Measurements from ENCODE around the gene ZNRF1.

- TF ChIP-seq SUZ12 (IDR thresholded peaks at IDR 0.05; ENCODE audit: low read depth, low read length) (no peak), ZBTB2 (CRISPR knock-in tag; IDR thresholded peaks at IDR 0.05; ENCODE audit: low read depth) (no peak), JUND (CRISPR knock-in tag; IDR thresholded peaks at IDR 0.05) (no peak), EP300 (IDR thresholded peaks at IDR 0.05; ENCODE audit: low read depth in 2 of 2, low read length in 2 of 2) (no peak), EP300 (CRISPR knock-in tag; IDR thresholded peaks at IDR 0.05; ENCODE audit: borderline replicate concordance) (no peak), HOXA7 (CRISPR knock-in tag; IDR thresholded peaks at IDR 0.05) (no peak)
- TF ChIP-seq, protein P1, sequence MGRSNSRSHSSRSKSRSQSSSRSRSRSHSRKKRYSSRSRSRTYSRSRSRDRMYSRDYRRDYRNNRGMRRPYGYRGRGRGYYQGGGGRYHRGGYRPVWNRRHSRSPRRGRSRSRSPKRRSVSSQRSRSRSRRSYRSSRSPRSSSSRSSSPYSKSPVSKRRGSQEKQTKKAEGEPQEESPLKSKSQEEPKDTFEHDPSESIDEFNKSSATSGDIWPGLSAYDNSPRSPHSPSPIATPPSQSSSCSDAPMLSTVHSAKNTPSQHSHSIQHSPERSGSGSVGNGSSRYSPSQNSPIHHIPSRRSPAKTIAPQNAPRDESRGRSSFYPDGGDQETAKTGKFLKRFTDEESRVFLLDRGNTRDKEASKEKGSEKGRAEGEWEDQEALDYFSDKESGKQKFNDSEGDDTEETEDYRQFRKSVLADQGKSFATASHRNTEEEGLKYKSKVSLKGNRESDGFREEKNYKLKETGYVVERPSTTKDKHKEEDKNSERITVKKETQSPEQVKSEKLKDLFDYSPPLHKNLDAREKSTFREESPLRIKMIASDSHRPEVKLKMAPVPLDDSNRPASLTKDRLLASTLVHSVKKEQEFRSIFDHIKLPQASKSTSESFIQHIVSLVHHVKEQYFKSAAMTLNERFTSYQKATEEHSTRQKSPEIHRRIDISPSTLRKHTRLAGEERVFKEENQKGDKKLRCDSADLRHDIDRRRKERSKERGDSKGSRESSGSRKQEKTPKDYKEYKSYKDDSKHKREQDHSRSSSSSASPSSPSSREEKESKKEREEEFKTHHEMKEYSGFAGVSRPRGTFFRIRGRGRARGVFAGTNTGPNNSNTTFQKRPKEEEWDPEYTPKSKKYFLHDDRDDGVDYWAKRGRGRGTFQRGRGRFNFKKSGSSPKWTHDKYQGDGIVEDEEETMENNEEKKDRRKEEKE (IDR thresholded peaks at IDR 0.05) = no peak
Measured at GRCh38 chr16:75080205-75081029, 81.6 kb downstream of the ZNRF1 start.

Measured in HepG2 (cell line).